GM23248 (cell line): ENCODE measurements around the gene PTPRD.

Experiments used
- EZH2 ChIP-seq: fragments of 200-600 bp; sonication (generic); IDR thresholded peaks from 2 replicates; pipeline ENCODE4 v1.6.1; 2018; ENCODE audit warnings: antibody characterized with exemption, mild to moderate bottlenecking; ENCODE audit not compliant: insufficient read depth, poor library complexity, severe bottlenecking
- EZH2phosphoT487 ChIP-seq: fragments of 200-600 bp; sonication (generic); IDR thresholded peaks from 2 replicates; pipeline ENCODE4 v1.6.1; 2018; ENCODE audit warnings: antibody characterized with exemption, moderate library complexity, mild to moderate bottlenecking, low read depth; ENCODE audit not compliant: insufficient read depth

DNA sequence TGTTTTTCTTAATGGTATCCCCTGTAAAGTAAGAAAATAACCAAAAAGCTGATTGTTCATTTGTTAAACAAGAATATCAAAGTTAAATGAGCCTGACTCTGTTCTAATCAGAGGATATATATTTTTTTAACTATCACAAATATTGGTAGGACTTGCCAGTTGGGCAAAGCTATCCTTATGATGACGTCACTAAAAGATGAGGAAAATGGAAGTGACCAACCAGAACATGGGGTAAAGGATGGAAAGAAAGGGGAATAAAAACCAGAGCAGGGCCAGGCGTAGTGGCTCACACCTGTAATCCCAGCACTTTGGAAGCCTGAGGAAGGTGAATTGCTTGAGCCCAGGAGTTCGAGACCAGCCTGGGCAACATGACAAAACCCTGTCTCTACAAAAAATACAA is 2001.6 kb downstream of the PTPRD start:
- TF ChIP-seq EZH2 (no peak), EZH2phosphoT487 (no peak)
